Panc1 (cell line): ENCODE results near the gene ARHGEF17.

Experiments used
- POLR2AphosphoS5 ChIP-seq: IDR thresholded peaks from 2 replicates; pipeline ENCODE4 v1.6.1; 2012; ENCODE audit warnings: mild to moderate bottlenecking, low read depth, low read length, moderate library complexity
- TF ChIP-seq, protein P1 (sequence below): fragments of 450-650 bp; IDR thresholded peaks from 2 replicates; pipeline ENCODE4 v1.5.1; 2017; ENCODE audit warnings: mild to moderate bottlenecking
- TF ChIP-seq, protein P2 (sequence below), 2 experiments: IDR thresholded peaks; 2 replicates each; pipeline ENCODE4 v1.6.1; 2011 to 2012; ENCODE audit warnings: low read depth in 2 of 2, control low read depth in 1 of 2, low read length in 1 of 2, mild to moderate bottlenecking in 1 of 2, moderate library complexity in 1 of 2; ENCODE audit not compliant: insufficient read depth in 1 of 2

DNA sequence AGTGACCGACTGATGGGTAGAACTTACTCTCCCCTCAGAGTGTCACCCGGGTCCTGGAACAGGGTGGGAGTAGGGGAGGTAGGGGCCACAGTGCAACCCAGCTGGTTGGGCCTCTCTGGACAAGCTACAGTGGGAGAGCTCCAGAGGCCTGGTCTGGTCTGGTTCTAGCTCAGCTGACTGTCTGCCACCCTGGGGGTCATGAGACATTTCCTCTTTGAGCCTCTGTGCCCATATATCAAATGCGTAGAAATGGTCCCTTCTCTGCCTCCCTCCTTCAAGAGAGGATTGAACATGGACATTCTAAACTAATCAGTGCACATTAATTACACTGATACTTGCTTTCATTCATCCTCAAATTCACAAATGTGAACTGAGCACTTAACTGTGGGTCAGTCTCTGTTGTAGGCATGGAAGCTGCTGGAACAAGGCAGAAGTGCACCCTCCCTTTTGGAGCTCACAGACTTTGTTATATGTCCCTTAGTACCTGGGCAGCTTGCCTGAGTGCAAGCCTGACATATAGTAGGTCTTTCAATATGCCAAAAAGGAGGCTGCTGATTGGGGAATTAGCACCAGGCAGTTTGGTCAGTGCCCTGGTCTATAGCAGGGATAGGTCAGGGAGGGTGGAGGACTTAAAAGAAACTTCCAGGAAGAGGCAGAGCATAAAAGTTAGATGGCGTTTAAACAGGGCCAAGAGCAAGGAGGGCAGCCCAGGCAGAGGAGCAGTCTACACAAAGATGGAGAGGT lies 25.7 kb downstream of the ARHGEF17 start:
- TF ChIP-seq, protein P1, sequence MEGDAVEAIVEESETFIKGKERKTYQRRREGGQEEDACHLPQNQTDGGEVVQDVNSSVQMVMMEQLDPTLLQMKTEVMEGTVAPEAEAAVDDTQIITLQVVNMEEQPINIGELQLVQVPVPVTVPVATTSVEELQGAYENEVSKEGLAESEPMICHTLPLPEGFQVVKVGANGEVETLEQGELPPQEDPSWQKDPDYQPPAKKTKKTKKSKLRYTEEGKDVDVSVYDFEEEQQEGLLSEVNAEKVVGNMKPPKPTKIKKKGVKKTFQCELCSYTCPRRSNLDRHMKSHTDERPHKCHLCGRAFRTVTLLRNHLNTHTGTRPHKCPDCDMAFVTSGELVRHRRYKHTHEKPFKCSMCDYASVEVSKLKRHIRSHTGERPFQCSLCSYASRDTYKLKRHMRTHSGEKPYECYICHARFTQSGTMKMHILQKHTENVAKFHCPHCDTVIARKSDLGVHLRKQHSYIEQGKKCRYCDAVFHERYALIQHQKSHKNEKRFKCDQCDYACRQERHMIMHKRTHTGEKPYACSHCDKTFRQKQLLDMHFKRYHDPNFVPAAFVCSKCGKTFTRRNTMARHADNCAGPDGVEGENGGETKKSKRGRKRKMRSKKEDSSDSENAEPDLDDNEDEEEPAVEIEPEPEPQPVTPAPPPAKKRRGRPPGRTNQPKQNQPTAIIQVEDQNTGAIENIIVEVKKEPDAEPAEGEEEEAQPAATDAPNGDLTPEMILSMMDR, result no peak
- no peak for TF ChIP-seq POLR2AphosphoS5
- TF ChIP-seq, protein P2, sequence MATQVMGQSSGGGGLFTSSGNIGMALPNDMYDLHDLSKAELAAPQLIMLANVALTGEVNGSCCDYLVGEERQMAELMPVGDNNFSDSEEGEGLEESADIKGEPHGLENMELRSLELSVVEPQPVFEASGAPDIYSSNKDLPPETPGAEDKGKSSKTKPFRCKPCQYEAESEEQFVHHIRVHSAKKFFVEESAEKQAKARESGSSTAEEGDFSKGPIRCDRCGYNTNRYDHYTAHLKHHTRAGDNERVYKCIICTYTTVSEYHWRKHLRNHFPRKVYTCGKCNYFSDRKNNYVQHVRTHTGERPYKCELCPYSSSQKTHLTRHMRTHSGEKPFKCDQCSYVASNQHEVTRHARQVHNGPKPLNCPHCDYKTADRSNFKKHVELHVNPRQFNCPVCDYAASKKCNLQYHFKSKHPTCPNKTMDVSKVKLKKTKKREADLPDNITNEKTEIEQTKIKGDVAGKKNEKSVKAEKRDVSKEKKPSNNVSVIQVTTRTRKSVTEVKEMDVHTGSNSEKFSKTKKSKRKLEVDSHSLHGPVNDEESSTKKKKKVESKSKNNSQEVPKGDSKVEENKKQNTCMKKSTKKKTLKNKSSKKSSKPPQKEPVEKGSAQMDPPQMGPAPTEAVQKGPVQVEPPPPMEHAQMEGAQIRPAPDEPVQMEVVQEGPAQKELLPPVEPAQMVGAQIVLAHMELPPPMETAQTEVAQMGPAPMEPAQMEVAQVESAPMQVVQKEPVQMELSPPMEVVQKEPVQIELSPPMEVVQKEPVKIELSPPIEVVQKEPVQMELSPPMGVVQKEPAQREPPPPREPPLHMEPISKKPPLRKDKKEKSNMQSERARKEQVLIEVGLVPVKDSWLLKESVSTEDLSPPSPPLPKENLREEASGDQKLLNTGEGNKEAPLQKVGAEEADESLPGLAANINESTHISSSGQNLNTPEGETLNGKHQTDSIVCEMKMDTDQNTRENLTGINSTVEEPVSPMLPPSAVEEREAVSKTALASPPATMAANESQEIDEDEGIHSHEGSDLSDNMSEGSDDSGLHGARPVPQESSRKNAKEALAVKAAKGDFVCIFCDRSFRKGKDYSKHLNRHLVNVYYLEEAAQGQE (IDR thresholded peaks at IDR 0.05; ENCODE audit: insufficient read depth in 1 of 2, low read depth in 2 of 2, low read length in 1 of 2), result no peak
